ENCODE data around the gene POLR3GL.

DNA sequence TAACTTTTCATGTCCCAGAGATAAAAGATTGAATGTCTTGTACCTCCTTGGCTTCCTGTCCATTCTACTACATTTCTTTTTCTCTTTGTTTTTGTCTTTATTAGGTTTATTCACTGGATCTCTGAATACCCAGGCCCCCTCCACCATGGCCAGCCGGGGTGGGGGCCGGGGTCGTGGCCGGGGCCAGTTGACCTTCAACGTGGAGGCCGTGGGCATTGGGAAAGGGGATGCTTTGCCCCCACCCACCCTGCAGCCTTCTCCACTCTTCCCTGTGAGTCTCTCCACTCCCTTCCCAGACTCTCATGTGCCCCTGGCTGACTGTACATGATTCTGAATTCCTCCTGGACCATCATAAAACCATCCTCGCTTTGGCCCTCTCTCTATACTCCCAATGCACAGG, 10.2 kb downstream of the POLR3GL start:
- TF ChIP-seq CTCF (conservative IDR thresholded peaks at IDR 0.05 in 1 of 2, IDR thresholded peaks at IDR 0.05 in 1 of 2; ENCODE audit: low read depth in 1 of 2, low read length in 2 of 2): no peak
- TF ChIP-seq EZH2 (IDR thresholded peaks at IDR 0.05; ENCODE audit: low read length, missing control alignments): no peak
